Measurements from ENCODE around the gene GNG7.

GNG7 gene

DNA sequence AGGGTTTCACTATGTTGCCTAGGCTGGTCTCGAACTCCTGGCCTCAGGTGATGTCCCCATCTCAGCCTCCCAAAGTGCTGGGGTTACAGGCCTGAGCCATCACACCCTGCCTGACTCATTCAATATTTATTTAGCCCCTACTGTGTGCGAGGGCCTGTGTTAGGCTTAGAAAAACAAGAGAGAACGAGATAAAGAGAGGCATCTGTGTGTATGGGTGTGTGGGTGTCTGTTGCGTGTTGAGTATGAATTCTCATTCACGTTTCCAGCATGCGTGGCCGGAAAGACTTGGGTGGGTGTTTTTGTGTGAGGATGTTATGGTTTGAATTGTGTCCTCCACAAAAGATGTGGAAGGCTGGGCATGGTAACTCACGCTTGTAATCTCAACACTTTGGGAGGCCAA, 217.1 kb downstream of the GNG7 start:
- Histone ChIP-seq H3K4me2 (ENCODE audit: low read depth, low read length) (no peak overlapping the region), H3F3A (ENCODE audit: insufficient read depth, low read length) (0 out of 2 replicates have a peak, but pooled peaks cover 2% of the 10 kb centered on the region), H3K27me3 (replicated peaks; ENCODE audit: insufficient read depth, low read length) (peaks cover 19% of the 10 kb centered on the region)

DNA sequence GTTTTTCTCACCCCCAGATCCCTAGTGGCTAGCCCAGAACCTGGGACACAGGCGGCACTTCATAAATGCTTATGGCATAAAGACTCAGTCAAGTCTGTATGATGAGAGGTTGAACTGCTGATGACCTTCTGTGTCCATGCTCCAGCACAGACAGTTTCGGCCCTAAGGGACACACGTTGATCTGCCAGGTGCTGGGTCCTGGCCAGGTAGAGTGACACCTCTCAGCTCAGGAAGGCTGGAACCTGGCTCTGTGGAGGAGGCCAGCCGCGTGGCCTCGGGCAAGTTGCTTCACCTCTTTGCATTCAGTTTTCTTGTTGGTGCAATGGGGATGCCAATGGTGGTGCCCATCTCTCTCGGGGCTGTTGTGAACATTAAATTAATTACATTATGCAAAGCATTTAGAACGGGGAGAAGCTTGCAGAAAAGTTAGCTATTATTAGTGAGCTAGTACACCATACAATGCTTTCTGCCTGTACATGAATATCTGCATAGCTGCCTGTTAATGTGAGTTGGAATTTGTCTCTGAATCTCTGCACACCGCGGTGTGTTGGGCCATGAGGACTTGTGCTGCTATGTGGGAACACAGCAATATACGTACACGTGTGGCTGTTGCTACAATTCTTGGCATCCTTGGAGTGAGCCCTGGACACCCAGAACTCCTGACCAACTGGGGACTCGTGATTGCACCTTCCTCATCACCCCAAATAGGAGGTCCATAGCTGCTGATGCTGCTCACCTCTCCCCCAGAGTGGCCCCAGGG, 218.1 kb downstream of the GNG7 start:
- H3K9me3 ChIP-seq (replicated peaks; ENCODE audit: insufficient read depth, low read length) = no peaks in the 10 kb centered on the region
- peaks cover 13% of the 10 kb centered on the region for H3F3A ChIP-seq (ENCODE audit: insufficient read depth, low read length)
- no peak for DNase-seq
- no peak overlapping the region for H3K27ac ChIP-seq (ENCODE audit: low read length)
- TF ChIP-seq EZH2phosphoT487 (IDR thresholded peaks at IDR 0.05; ENCODE audit: low read length) (no peak), EZH2 (optimal IDR thresholded peaks at IDR 0.05; ENCODE audit: low read depth, low read length) (no peak)
- TF ChIP-seq, protein P1, sequence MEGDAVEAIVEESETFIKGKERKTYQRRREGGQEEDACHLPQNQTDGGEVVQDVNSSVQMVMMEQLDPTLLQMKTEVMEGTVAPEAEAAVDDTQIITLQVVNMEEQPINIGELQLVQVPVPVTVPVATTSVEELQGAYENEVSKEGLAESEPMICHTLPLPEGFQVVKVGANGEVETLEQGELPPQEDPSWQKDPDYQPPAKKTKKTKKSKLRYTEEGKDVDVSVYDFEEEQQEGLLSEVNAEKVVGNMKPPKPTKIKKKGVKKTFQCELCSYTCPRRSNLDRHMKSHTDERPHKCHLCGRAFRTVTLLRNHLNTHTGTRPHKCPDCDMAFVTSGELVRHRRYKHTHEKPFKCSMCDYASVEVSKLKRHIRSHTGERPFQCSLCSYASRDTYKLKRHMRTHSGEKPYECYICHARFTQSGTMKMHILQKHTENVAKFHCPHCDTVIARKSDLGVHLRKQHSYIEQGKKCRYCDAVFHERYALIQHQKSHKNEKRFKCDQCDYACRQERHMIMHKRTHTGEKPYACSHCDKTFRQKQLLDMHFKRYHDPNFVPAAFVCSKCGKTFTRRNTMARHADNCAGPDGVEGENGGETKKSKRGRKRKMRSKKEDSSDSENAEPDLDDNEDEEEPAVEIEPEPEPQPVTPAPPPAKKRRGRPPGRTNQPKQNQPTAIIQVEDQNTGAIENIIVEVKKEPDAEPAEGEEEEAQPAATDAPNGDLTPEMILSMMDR (IDR thresholded peaks at IDR 0.05; ENCODE audit: low read length) = no peak
- no peaks in the 10 kb centered on the region for H3K9me2 ChIP-seq (replicated peaks; ENCODE audit: insufficient read depth, low read length)
- peaks cover 12% of the 10 kb centered on the region for H3K27me3 ChIP-seq (replicated peaks; ENCODE audit: insufficient read depth, low read length)
- H3K4me1 ChIP-seq (ENCODE audit: low read length) = peaks cover 6% of the 10 kb centered on the region
- no peaks in the 10 kb centered on the region for H3K36me3 ChIP-seq (replicated peaks; ENCODE audit: insufficient read depth, low read length)
- H2AFZ ChIP-seq (ENCODE audit: low read length) = no peak overlapping the region
- no peak overlapping the region for H3K4me3 ChIP-seq (ENCODE audit: low read length)
- H4K20me1 ChIP-seq (ENCODE audit: insufficient read depth, low read length) = no peaks in the 10 kb centered on the region
- H3K4me2 ChIP-seq (ENCODE audit: low read depth, low read length) = no peak overlapping the region
- H3K9ac ChIP-seq (ENCODE audit: low read length) = no peak overlapping the region
- H3K79me2 ChIP-seq (ENCODE audit: low read length) = no peaks in the 10 kb centered on the region

More for the DNA sequence above, 217.1 kb downstream of the GNG7 start:
- Histone ChIP-seq H3K4me1 (ENCODE audit: low read length) (peaks cover 6% of the 10 kb centered on the region), H3K36me3 (replicated peaks; ENCODE audit: insufficient read depth, low read length) (no peaks in the 10 kb centered on the region), H2AFZ (ENCODE audit: low read length) (no peak overlapping the region), H3K79me2 (ENCODE audit: low read length) (no peaks in the 10 kb centered on the region), H3K27ac (ENCODE audit: low read length) (no peak overlapping the region), H4K20me1 (ENCODE audit: insufficient read depth, low read length) (no peaks in the 10 kb centered on the region), H3K9ac (ENCODE audit: low read length) (no peak overlapping the region), H3K9me2 (replicated peaks; ENCODE audit: insufficient read depth, low read length) (no peaks in the 10 kb centered on the region), H3K9me3 (replicated peaks; ENCODE audit: insufficient read depth, low read length) (no peaks in the 10 kb centered on the region), H3K4me3 (ENCODE audit: low read length) (no peak overlapping the region)
- TF ChIP-seq EZH2 (optimal IDR thresholded peaks at IDR 0.05; ENCODE audit: low read depth, low read length) (no peak), EZH2phosphoT487 (IDR thresholded peaks at IDR 0.05; ENCODE audit: low read length) (no peak)
- TF ChIP-seq, protein P1 (IDR thresholded peaks at IDR 0.05; ENCODE audit: low read length) = no peak
- no peak for DNase-seq

DNA sequence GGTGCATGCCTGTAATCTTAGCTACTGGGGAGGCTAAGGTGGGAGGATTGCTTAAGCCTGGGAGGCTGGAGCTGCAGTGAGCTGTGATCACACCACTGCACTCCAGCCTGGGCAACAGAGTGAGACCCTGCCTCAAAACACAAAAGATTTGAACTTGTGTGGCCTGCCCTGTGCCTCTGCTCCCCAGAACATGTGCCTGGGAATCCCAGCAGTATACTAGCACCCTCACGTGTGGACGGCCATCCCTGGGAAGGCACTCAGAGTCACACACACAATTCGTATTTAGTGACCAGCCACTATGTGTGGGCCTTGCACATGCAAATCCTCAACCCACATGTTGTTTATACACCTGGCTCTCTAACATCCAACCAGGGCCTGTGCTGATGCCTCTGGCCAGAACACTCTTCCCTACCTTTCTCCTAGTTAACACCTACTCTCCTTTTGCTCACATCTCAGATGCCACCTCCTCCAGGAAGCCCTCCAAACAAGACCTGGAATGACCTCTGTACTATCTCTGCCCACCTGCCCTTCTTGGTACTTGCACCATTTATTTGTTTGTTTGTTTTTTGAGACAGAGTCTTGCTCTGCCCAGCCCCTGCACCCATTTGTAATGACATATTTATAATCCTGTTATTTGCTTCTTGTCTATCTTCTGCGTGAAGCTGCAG, 218.9 kb downstream of the GNG7 start:
- no peak for TF ChIP-seq EZH2 (optimal IDR thresholded peaks at IDR 0.05; ENCODE audit: low read depth, low read length)
- no peak for TF ChIP-seq EZH2phosphoT487 (IDR thresholded peaks at IDR 0.05; ENCODE audit: low read length)
- TF ChIP-seq, protein P1 (IDR thresholded peaks at IDR 0.05; ENCODE audit: low read length) = no peak
- Histone ChIP-seq H3K4me1 (ENCODE audit: low read length) (peaks cover 11% of the 10 kb centered on the region), H3K9me2 (replicated peaks; ENCODE audit: insufficient read depth, low read length) (no peaks in the 10 kb centered on the region), H3K9ac (ENCODE audit: low read length) (no peak overlapping the region), H3K36me3 (replicated peaks; ENCODE audit: insufficient read depth, low read length) (no peaks in the 10 kb centered on the region), H3K27ac (ENCODE audit: low read length) (no peak overlapping the region), H3K9me3 (replicated peaks; ENCODE audit: insufficient read depth, low read length) (no peaks in the 10 kb centered on the region), H2AFZ (ENCODE audit: low read length) (no peak overlapping the region), H3K4me3 (ENCODE audit: low read length) (no peak overlapping the region), H3K4me2 (ENCODE audit: low read depth, low read length) (no peak overlapping the region), H4K20me1 (ENCODE audit: insufficient read depth, low read length) (no peaks in the 10 kb centered on the region), H3K27me3 (replicated peaks; ENCODE audit: insufficient read depth, low read length) (0 out of 2 replicates have a peak, but pooled peaks cover 7% of the 10 kb centered on the region), H3F3A (ENCODE audit: insufficient read depth, low read length) (peaks cover 20% of the 10 kb centered on the region), H3K79me2 (ENCODE audit: low read length) (peaks cover 4% of the 10 kb centered on the region)
- no peak for DNase-seq

Data from MM.1S (cell line).